Measurements from ENCODE around the gene NPAS1.

DNA sequence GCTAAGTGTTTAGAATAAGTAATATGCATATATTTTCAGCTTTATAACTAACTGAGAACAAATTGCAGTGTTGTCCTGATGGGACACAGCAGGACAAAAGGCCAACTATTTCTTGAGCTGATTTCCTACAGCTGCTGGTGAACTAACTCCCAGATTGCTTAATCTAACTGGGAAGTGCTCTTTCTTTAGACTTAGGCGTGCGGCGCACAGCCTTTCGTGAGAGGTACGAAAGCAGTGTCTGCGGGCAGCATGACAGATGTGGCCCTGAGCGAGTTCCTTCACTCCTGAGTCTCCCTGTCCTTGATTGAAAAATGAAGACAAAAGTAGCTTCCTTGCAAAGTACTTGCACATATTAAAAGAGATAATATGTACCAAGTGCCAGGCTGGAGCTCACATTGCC is 47.3 kb upstream of the NPAS1 start:
- TF ChIP-seq CTCF (IDR thresholded peaks at IDR 0.05; ENCODE audit: control extremely low read depth in 1 of 3, insufficient read depth in 1 of 3, low read depth in 1 of 3, low read length in 3 of 3): no peak
- no peak for TF ChIP-seq MAX (IDR thresholded peaks at IDR 0.05)
- no peak for TF ChIP-seq CEBPB (IDR thresholded peaks at IDR 0.05; ENCODE audit: low read depth, low read length)
- no peak for TF ChIP-seq EZH2 (IDR thresholded peaks at IDR 0.05; ENCODE audit: low read depth, low read length, severe bottlenecking)
- TF ChIP-seq RFX5 (IDR thresholded peaks at IDR 0.05; ENCODE audit: borderline replicate concordance, low read depth, low read length): no peak
- TF ChIP-seq SP1 (IDR thresholded peaks at IDR 0.05; ENCODE audit: low read depth, low read length): no peak
- TF ChIP-seq SRF (IDR thresholded peaks at IDR 0.05; ENCODE audit: low read depth, low read length): no peak
- TF ChIP-seq POLR2A (IDR thresholded peaks at IDR 0.05; ENCODE audit: control extremely low read depth in 1 of 2, low read depth in 2 of 2, low read length in 2 of 2): no peak
- no peak for TF ChIP-seq CHD2 (IDR thresholded peaks at IDR 0.05; ENCODE audit: low read length)
